Endothelial cell (in vitro differentiated cells): ENCODE results near the gene CUL9. TPM values are rescaled to one million over a fixed set of nuclear protein-coding genes. Genes with fewer than 3 reads are reported as not detected.

Source experiments
- DNase-seq: peaks from one replicate; pipeline ENCODE4 v3.0.0; 2021; ENCODE audit warnings: low spot score
- H3K27ac Mint-ChIP-seq: one replicate; pipeline ENCODE4 v1.8.0; 2021; ENCODE audit warnings: mixed read lengths, inconsistent platforms; ENCODE audit not compliant: unreplicated experiment
- H3K27me3 Mint-ChIP-seq: one replicate; pipeline ENCODE4 v1.8.0; 2021; ENCODE audit warnings: mild to moderate bottlenecking, moderate library complexity, mixed read lengths, inconsistent platforms; ENCODE audit not compliant: unreplicated experiment
- H3K36me3 Mint-ChIP-seq: one replicate; pipeline ENCODE4 v1.8.0; 2021; ENCODE audit warnings: mild to moderate bottlenecking, low read depth, mixed read lengths, inconsistent platforms; ENCODE audit not compliant: unreplicated experiment
- H3K4me1 Mint-ChIP-seq: one replicate; pipeline ENCODE4 v1.8.0; 2021; ENCODE audit warnings: mild to moderate bottlenecking, mixed read lengths, inconsistent platforms; ENCODE audit not compliant: unreplicated experiment
- H3K4me3 Mint-ChIP-seq: one replicate; pipeline ENCODE4 v1.8.0; 2021; ENCODE audit warnings: mild to moderate bottlenecking, mixed read lengths, inconsistent platforms; ENCODE audit not compliant: unreplicated experiment
- H3K9me3 Mint-ChIP-seq: one replicate; pipeline ENCODE4 v1.8.0; 2021; ENCODE audit warnings: mixed read lengths, inconsistent platforms; ENCODE audit not compliant: unreplicated experiment
- CTCF ChIP-seq: fragments of 200-600 bp; sonication (generic); IDR thresholded peaks from one replicate; pipeline ENCODE4 v1.5.0; 2021; ENCODE audit warnings: antibody characterized with exemption; ENCODE audit not compliant: unreplicated experiment
- total RNA-seq: library from RNA; stranded (reverse); fragmentation: NEBNext Ultra II Directional; extraction: Animal tissue kit (Norgen Biotek cat#: 25700); gene quantifications from one replicate; pipeline ENCODE4 v1.2.1, GENCODE V29; 2021; ENCODE audit not compliant: unreplicated experiment

CUL9 gene
- total RNA-seq, 1 donor from 2014 or later = 55.4 TPM

DNA sequence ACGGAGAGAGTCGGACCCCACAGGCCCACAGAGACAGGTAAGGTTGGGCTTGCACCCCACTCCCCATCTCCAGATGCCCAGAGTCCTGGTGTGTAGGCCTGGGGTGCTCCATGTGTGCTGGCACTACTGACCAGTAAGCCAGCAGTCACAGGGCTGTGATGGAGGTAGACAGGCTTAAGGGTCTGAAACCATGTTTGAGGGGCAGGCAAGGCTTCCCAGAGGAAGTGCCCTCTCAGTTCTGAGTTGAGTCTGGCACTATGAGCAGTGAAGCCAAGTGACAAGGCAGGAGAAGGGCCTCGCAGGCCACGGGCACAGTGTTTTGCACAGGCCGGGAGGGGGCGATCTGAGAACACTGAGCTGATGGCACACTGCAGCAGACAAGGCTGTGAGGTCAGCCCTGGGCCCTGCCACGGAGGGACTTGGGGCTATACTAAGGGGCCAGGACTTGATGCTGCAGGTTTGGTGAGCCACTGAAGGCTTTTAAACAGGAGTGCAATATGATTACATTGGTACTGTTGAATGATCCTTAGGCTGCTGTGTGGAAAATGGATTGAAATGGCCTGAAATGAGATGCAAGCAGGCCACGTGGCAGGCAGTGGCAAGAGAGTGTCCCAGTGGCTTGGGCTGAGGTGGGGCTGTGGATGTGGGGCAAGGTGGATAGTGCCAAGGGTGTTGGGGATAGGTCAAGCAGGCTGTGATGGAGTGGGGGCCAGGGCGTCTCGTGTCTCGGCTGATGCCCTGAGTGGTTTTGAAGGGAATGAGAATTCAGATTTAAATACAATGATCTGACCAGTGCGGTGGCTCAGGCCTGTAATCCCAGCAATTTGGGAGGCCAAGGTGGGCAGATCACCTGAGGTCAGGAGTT lies 81.5 kb downstream of the CUL9 start:
- peak; percentile 49 for TF ChIP-seq CTCF
- Mint-ChIP-seq H3K27ac (peak overlapping the region; percentile 22), H3K9me3 (no peaks in the 10 kb centered on the region), H3K4me3 (peak overlapping the region; percentile 17), H3K4me1 (peaks cover 15% of the 10 kb centered on the region), H3K27me3 (peaks cover 7% of the 10 kb centered on the region), H3K36me3 (no peaks in the 10 kb centered on the region)
- peak; percentile 83 for DNase-seq

DNA sequence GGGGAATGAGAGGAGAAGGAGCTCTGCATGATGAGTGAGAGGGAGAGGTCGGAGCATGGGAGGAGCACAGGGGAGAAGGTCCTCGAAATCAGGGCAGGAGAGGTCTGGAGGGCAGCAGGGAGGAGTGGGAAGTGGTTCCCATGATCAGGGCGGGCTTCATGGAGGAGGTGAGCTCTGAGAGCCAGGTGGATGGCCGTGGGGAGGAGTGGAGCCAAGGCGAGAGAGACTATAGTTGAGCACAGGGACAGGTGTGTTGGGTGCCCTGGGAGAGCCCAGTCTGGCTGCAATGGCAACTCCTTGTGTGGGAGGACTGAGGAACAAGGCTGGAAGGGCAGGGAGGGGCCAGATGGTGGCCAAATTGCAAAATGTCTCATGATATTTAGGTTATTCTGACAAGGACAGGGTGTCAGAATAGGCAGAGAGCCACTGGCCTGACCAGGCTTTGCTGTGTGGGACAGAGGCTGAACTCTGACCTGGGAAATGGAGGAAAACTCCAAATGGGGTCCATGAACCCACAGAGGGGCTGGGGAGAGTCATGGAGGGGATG lies 82.7 kb downstream of the CUL9 start:
- H3K27me3 Mint-ChIP-seq = peaks cover 11% of the 10 kb centered on the region
- no peak overlapping the region for H3K27ac Mint-ChIP-seq
- no peaks in the 10 kb centered on the region for H3K9me3 Mint-ChIP-seq
- H3K4me1 Mint-ChIP-seq = peaks cover 19% of the 10 kb centered on the region
- TF ChIP-seq CTCF = no peak
- DNase-seq = no peak
- no peaks in the 10 kb centered on the region for H3K36me3 Mint-ChIP-seq
- H3K4me3 Mint-ChIP-seq = no peak overlapping the region

DNA sequence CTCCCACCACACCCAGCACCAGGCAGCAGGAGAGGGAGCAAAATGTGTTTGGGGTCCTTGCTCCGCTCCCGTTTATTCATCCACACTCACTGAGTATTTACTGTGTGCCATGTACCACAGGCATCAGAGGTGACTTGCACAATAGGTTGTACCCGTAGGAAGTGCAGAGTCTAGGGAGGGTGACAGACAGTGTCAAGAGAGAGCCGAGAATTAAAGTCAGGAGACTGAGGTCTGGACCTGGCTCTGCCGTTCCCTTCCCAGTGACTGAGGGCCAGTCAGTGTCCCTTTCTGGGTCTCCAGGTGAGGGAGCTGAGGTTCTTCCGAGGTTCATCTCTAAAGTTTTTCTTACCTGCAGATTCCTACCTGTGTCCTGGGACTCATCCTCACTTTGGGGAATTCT lies 83.6 kb downstream of the CUL9 start:
- no peak for TF ChIP-seq CTCF
- Mint-ChIP-seq H3K9me3 (no peaks in the 10 kb centered on the region), H3K4me1 (peaks cover 21% of the 10 kb centered on the region), H3K4me3 (no peak overlapping the region), H3K36me3 (no peaks in the 10 kb centered on the region), H3K27ac (no peak overlapping the region), H3K27me3 (peaks cover 14% of the 10 kb centered on the region)
- DNase-seq = no peak

GRCh38 chr6:43267619-43268354 lies 85.8 kb downstream of the CUL9 start:
- Mint-ChIP-seq H3K36me3 (no peaks in the 10 kb centered on the region), H3K4me3 (peak overlapping the region; percentile 66), H3K9me3 (no peaks in the 10 kb centered on the region), H3K27ac (no peak overlapping the region), H3K4me1 (peaks cover 13% of the 10 kb centered on the region), H3K27me3 (peaks cover 14% of the 10 kb centered on the region)
- no peak for DNase-seq
- no peak for TF ChIP-seq CTCF
